ENCODE data around the gene SLC22A12.

The SLC22A12 gene

GRCh38 chr11:64605656-64606585, 14.9 kb downstream of the SLC22A12 start:
- DNase-seq = no peak

GRCh38 chr11:64606796-64607380, 15.9 kb downstream of the SLC22A12 start:
- no peak for DNase-seq

GRCh38 chr11:64607381-64607985, 16.5 kb downstream of the SLC22A12 start:
- no peak for DNase-seq

GRCh38 chr11:64608046-64608445, 17.0 kb downstream of the SLC22A12 start:
- DNase-seq = no peak

GRCh38 chr11:64608636-64609035, 17.6 kb downstream of the SLC22A12 start:
- DNase-seq = no peak

- DNase-seq = no peak
Measured at GRCh38 chr11:64609436-64610047, 18.5 kb downstream of the SLC22A12 start.

GRCh38 chr11:64610596-64610995, 19.6 kb downstream of the SLC22A12 start:
- no peak for DNase-seq

GRCh38 chr11:64611176-64611575, 20.2 kb downstream of the SLC22A12 start:
- no peak for DNase-seq

- DNase-seq = no peak
Measured at GRCh38 chr11:64611869-64612646, 21.0 kb downstream of the SLC22A12 start.

GRCh38 chr11:64613648-64614047, 22.6 kb downstream of the SLC22A12 start:
- DNase-seq = no peak

- no peak for DNase-seq
Measured at GRCh38 chr11:64614917-64615316, 23.9 kb downstream of the SLC22A12 start.

GRCh38 chr11:64616817-64617216, 25.8 kb downstream of the SLC22A12 start:
- DNase-seq = no peak

GRCh38 chr11:64619196-64619595, 28.2 kb downstream of the SLC22A12 start:
- no peak for DNase-seq

GRCh38 chr11:64619811-64620380, 28.9 kb downstream of the SLC22A12 start:
- DNase-seq = no peak

GRCh38 chr11:64620381-64620971, 29.5 kb downstream of the SLC22A12 start:
- DNase-seq = no peak

GRCh38 chr11:64621283-64622019, 30.4 kb downstream of the SLC22A12 start:
- no peak for DNase-seq

- DNase-seq = no peak
Measured at GRCh38 chr11:64622681-64623080, 31.7 kb downstream of the SLC22A12 start.

GRCh38 chr11:64624883-64625481, 34.0 kb downstream of the SLC22A12 start:
- DNase-seq = no peak

- no peak for DNase-seq
Measured at GRCh38 chr11:64626637-64627036, 35.6 kb downstream of the SLC22A12 start.

GRCh38 chr11:64627371-64627770, 36.4 kb downstream of the SLC22A12 start:
- no peak for DNase-seq

- DNase-seq = no peak
Measured at GRCh38 chr11:64628596-64628995, 37.6 kb downstream of the SLC22A12 start.
